Measurements from ENCODE around the gene SLC16A5.

The SLC16A5 gene

GRCh38 chr17:75059369-75060345 is 28.1 kb upstream of the SLC16A5 start:
- no peaks in the 10 kb centered on the region for H3K4me1 ChIP-seq (ENCODE audit: insufficient read depth, low read length)
- peaks cover 48% of the 10 kb centered on the region for H3K36me3 ChIP-seq (ENCODE audit: insufficient read depth, low read length)
- H3K9me3 ChIP-seq (ENCODE audit: control insufficient read depth, insufficient read depth, low read length), result no peaks in the 10 kb centered on the region
- H3K9ac ChIP-seq (ENCODE audit: low read depth, low read length), result no peak overlapping the region; the same call in 1 of the 2 replicates

- Histone ChIP-seq H3K36me3 (ENCODE audit: insufficient read depth, low read length) (peaks cover 44% of the 10 kb centered on the region), H3K9ac (ENCODE audit: low read depth, low read length) (no peak overlapping the region), H3K9me3 (ENCODE audit: control insufficient read depth, insufficient read depth, low read length) (no peaks in the 10 kb centered on the region), H3K4me1 (ENCODE audit: insufficient read depth, low read length) (no peaks in the 10 kb centered on the region; the same call in 1 of the 2 replicates)
These were observed 27.2 kb upstream of the SLC16A5 start for GRCh38 chr17:75060434-75061054.

- H3K4me1 ChIP-seq (ENCODE audit: insufficient read depth, low read length), result no peaks in the 10 kb centered on the region; the same call in 1 of the 2 replicates
- no peak overlapping the region for H3K9ac ChIP-seq (ENCODE audit: low read depth, low read length)
- H3K9me3 ChIP-seq (ENCODE audit: control insufficient read depth, insufficient read depth, low read length), result no peaks in the 10 kb centered on the region
- H3K36me3 ChIP-seq (ENCODE audit: insufficient read depth, low read length), result peaks cover 44% of the 10 kb centered on the region
These were observed 26.7 kb upstream of the SLC16A5 start for GRCh38 chr17:75061055-75061438.

DNA sequence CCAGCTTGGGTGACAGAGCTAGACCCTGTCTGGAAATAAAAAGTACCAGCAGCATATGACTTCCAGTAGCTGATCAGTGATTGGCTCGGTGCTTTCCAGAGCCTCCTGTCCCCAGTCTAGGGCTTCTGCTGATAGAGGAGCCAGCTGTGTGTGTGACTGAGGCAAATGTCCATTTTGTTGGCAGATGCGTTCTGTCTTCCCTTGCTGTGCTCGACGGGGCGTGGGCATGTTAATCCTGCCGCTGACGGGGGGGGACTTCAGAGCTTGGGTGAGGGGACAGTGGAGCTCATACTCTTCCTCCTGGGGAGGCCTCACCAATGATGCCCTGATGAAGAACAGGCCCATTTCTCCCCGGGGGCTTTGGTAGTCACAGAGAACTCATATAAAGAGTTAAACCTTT is 26.1 kb upstream of the SLC16A5 start:
- Histone ChIP-seq H3K36me3 (ENCODE audit: insufficient read depth, low read length) (peaks cover 44% of the 10 kb centered on the region), H3K9me3 (ENCODE audit: control insufficient read depth, insufficient read depth, low read length) (no peaks in the 10 kb centered on the region), H3K4me1 (ENCODE audit: insufficient read depth, low read length) (no peaks in the 10 kb centered on the region; the same call in 1 of the 2 replicates)

DNA sequence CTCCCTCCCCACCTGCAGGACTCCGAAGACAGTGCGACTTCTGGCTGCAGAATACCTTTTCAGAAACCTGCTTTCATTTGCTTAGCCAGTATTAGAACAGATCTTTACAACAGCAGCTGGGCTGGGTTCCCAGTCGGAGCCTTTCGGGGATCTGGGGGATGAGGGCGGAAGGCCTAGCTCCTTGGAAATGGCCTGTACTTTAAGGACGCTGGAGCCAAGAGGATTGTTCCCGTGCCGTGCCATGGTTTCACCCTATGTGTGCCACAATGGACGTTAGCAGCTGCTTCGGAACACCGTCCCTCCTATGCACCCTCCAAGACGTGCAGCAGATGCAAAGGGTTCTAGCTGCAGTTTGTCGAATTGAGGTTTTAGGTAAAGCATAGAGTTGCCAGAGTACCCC is 24.6 kb upstream of the SLC16A5 start:
- Histone ChIP-seq H3K9ac (ENCODE audit: low read depth, low read length) (no peak overlapping the region), H3K9me3 (ENCODE audit: control insufficient read depth, insufficient read depth, low read length) (no peaks in the 10 kb centered on the region), H3K36me3 (ENCODE audit: insufficient read depth, low read length) (peaks cover 40% of the 10 kb centered on the region), H3K4me1 (ENCODE audit: insufficient read depth, low read length) (no peaks in the 10 kb centered on the region; the same call in 1 of the 2 replicates)

More for the DNA sequence above, 26.1 kb upstream of the SLC16A5 start:
- H3K9ac ChIP-seq (ENCODE audit: low read depth, low read length), result no peak overlapping the region

GRCh38 chr17:75063626-75064025 is 24.1 kb upstream of the SLC16A5 start:
- H3K9me3 ChIP-seq (ENCODE audit: control insufficient read depth, insufficient read depth, low read length), result no peaks in the 10 kb centered on the region
- no peak overlapping the region for H3K9ac ChIP-seq (ENCODE audit: low read depth, low read length)
- H3K4me1 ChIP-seq (ENCODE audit: insufficient read depth, low read length), result no peaks in the 10 kb centered on the region; the same call in 1 of the 2 replicates
- peaks cover 40% of the 10 kb centered on the region for H3K36me3 ChIP-seq (ENCODE audit: insufficient read depth, low read length)

DNA sequence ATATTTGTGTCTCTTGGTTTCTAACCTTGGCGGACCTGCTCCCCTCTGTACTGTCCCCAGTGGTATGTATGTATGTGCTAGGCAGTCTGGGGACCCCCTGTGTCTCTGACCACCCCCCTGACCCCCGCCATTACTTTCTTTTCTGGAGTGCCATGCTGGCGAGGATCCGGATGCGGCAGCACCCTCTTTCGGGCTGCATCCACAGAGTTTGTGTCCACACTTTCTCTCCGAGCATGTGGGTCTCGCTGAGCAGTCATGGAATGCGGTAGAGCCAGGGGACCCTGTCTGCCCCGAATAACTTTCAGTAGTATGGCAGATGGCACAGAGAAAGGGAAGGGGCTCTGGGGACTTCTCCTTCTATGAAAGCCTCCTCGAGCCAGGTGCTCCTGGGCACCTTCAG is 23.7 kb upstream of the SLC16A5 start:
- H3K9me3 ChIP-seq (ENCODE audit: control insufficient read depth, insufficient read depth, low read length), result no peaks in the 10 kb centered on the region
- H3K4me1 ChIP-seq (ENCODE audit: insufficient read depth, low read length), result no peaks in the 10 kb centered on the region; the same call in 1 of the 2 replicates
- peaks cover 40% of the 10 kb centered on the region for H3K36me3 ChIP-seq (ENCODE audit: insufficient read depth, low read length)
- H3K9ac ChIP-seq (ENCODE audit: low read depth, low read length), result no peak overlapping the region

- no peaks in the 10 kb centered on the region; the same call in 1 of the 2 replicates for H3K4me1 ChIP-seq (ENCODE audit: insufficient read depth, low read length)
- no peak overlapping the region for H3K9ac ChIP-seq (ENCODE audit: low read depth, low read length)
- no peaks in the 10 kb centered on the region for H3K9me3 ChIP-seq (ENCODE audit: control insufficient read depth, insufficient read depth, low read length)
- H3K36me3 ChIP-seq (ENCODE audit: insufficient read depth, low read length), result peaks cover 37% of the 10 kb centered on the region
These were observed 23.3 kb upstream of the SLC16A5 start for GRCh38 chr17:75064460-75064859.

DNA sequence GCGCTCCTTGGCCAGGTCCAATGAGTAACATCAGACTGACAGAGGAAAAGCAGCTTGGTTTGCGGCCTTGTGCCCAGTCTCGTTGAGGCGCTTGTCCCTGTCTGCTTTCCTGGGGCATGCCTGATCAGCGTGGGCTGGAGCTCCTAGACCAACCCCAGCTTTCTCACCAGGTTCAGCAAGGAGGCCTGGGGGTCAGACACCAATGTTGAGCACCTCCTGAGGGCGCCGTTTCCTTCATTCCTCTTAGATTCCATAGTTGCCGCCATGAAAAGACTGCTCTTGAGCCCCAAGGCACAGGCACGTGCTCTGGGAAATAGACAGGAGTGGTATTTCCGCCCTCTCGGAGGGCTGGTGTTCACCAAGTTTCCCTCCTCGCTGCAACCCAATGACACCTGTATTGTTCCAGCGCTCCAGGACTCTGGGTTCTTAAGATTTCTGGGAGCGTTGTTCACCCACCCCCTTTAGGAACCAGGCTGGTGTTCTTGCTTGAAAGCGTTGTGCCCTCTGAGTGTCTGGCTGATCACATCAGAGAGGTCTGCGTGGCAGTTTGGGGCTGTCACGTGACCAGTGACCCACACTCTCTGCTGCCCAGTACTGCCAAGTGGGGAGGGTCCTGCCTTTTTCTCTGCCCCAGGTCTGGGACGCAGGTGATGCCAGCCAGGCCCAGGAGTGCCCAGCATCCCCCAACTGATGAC is 22.7 kb upstream of the SLC16A5 start:
- Histone ChIP-seq H3K9me3 (ENCODE audit: control insufficient read depth, insufficient read depth, low read length) (no peaks in the 10 kb centered on the region), H3K4me1 (ENCODE audit: insufficient read depth, low read length) (no peaks in the 10 kb centered on the region; the same call in 1 of the 2 replicates), H3K36me3 (ENCODE audit: insufficient read depth, low read length) (peaks cover 33% of the 10 kb centered on the region), H3K9ac (ENCODE audit: low read depth, low read length) (no peak overlapping the region)

DNA sequence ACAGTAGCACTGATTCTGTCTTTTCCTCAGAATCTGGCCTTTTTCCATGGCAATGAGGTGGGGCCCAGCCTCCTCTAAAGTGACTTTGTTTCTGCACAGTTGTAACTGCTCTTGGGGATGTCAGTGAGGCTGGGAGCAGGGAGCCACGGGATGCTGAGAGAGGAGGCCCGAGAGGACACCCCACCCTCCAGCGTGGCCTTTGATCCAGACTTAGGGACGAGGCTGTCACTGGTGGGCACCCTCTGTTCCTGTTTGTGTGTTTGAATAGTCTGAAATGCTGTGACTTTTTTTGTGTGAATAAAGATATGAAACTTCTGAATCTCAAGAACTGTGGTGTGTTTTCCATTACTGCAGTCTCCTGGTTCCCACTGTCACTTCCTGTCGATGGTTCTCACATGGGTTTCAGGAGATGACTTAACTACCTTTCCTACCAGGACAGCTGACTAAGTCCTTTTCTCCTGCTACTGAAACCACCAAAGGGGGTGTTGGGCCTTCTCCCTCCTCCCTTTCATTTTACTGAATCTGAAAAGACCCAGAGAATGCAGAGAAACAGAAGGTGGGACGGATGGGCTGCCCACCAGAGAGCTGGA is 22.1 kb upstream of the SLC16A5 start:
- Histone ChIP-seq H3K9ac (ENCODE audit: low read depth, low read length) (no peak overlapping the region), H3K36me3 (ENCODE audit: insufficient read depth, low read length) (peaks cover 31% of the 10 kb centered on the region), H3K4me1 (ENCODE audit: insufficient read depth, low read length) (no peaks in the 10 kb centered on the region; the same call in 1 of the 2 replicates), H3K9me3 (ENCODE audit: control insufficient read depth, insufficient read depth, low read length) (no peaks in the 10 kb centered on the region)

DNA sequence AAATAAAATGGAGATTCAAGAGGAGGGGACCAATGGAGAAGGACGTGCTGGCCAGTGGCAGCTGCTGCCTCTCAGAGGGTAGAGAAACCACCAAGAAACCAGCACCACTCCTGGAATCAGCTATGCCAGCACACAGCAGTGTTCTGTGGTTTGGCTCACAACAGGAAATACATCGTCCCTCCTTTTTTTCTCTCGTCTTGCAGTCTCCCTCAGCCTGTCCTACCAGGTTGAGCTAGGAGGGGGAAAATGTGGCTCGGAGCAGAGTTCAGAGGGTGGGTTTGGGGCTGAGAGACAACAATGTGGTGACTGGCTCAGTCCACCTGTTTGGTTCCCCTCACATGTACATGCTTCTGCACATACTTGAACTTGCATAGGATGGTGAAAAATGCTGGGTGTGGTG is 19.9 kb upstream of the SLC16A5 start:
- Histone ChIP-seq H3K9ac (ENCODE audit: low read depth, low read length) (no peak overlapping the region), H3K9me3 (ENCODE audit: control insufficient read depth, insufficient read depth, low read length) (no peaks in the 10 kb centered on the region), H3K4me1 (ENCODE audit: insufficient read depth, low read length) (no peaks in the 10 kb centered on the region; the same call in 1 of the 2 replicates), H3K36me3 (ENCODE audit: insufficient read depth, low read length) (peaks cover 15% of the 10 kb centered on the region)

DNA sequence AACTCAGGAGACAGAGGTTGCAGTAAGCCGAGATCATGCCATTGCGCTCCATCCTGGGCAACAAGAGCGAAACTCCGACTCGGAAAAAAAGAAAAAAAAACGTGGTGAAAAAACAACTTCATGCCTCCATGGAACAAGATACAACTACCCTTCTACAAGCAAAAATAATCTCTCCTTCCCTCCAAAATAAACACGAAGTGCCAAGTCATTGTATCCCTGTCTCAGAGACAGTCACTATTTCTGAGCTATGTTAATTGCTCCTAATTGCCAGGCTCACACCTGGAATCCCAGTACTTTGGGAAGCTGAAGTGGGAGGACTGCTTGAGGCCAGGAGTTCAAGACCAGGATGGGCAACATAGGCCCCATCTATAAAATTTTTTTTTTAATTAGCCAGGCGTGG is 19.0 kb upstream of the SLC16A5 start:
- H3K4me1 ChIP-seq (ENCODE audit: insufficient read depth, low read length), result no peaks in the 10 kb centered on the region; the same call in 1 of the 2 replicates
- H3K36me3 ChIP-seq (ENCODE audit: insufficient read depth, low read length), result peaks cover 7% of the 10 kb centered on the region
- H3K9me3 ChIP-seq (ENCODE audit: control insufficient read depth, insufficient read depth, low read length), result no peaks in the 10 kb centered on the region
- H3K9ac ChIP-seq (ENCODE audit: low read depth, low read length), result no peak overlapping the region

DNA sequence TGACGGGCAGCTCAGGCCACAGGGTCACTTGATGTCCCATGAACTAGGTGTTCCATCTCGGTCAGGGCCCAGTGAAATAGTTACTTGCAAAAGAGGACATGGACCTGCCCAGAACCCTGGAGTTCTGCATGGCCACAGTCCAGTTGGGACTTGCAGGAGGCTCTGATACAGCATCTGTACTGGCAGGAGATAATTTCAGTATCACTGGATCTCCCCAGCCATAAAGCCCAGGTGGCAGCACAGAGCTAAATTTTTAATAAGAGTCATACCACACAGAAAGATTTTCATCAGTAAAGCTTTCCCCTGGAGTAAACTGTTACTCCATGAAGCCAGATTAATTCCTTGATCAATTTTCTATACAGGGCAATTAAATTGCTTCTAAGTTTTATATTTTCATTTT is 18.0 kb upstream of the SLC16A5 start:
- Histone ChIP-seq H3K9ac (ENCODE audit: low read depth, low read length) (no peak overlapping the region), H3K4me1 (ENCODE audit: insufficient read depth, low read length) (no peaks in the 10 kb centered on the region; the same call in 1 of the 2 replicates)

More for the DNA sequence above, 18.0 kb upstream of the SLC16A5 start:
- Histone ChIP-seq H3K9me3 (ENCODE audit: control insufficient read depth, insufficient read depth, low read length) (no peaks in the 10 kb centered on the region), H3K36me3 (ENCODE audit: insufficient read depth, low read length) (no peaks in the 10 kb centered on the region)

All from ES-I3 (cell line).